C4-2B (cell line): ENCODE measurements around the gene EXOSC3.
A peak's percentile ranks its signal among the peaks of the same experiment; 100 is the strongest.
"Not testable (repeated sequence)": the region's sequence is repeated elsewhere in the genome, so short reads cannot be mapped to it uniquely, and the experiment has no call there.

Experiments
- H3K27ac ChIP-seq: fragments of 450-650 bp; 2 replicates; pipeline ENCODE4 v1.5.1; 2017
- CTCF ChIP-seq: fragments of 450-650 bp; conservative IDR thresholded peaks from 2 replicates; pipeline ENCODE4 v1.5.1; 2017; ENCODE audit warnings: mild to moderate bottlenecking
- ZFX ChIP-seq: fragments of 450-650 bp; IDR thresholded peaks from 2 replicates; pipeline ENCODE4 v1.6.1; 2017

EXOSC3 gene

GRCh38 chr9:37784616-37785483 lies at the start of gene EXOSC3:
Gene EXOSC3 (minus strand): TSS chr9:37785064. CDS start chr9:37785044, 20 bp downstream.
- H3K27ac ChIP-seq, result peak within 1 kb of the TSS; percentile 83
- TF ChIP-seq ZFX, result peak; percentile 87
- no peak for TF ChIP-seq CTCF

- TF ChIP-seq CTCF (no peak), ZFX (no peak)
- no peak overlapping the region for H3K27ac ChIP-seq
These were observed 42.8 kb upstream of the EXOSC3 start for GRCh38 chr9:37827483-37828165.

GRCh38 chr9:37825174-37825573 lies 40.3 kb upstream of the EXOSC3 start:
- not testable (repeated sequence) for H3K27ac ChIP-seq

- H3K27ac ChIP-seq, result no peak overlapping the region
- no peak for TF ChIP-seq CTCF
- no peak for TF ChIP-seq ZFX
These were observed 35.3 kb upstream of the EXOSC3 start for GRCh38 chr9:37820142-37820541.

GRCh38 chr9:37818849-37819248 lies 34.0 kb upstream of the EXOSC3 start:
- no peak overlapping the region for H3K27ac ChIP-seq

GRCh38 chr9:37812773-37813379 lies 28.0 kb upstream of the EXOSC3 start:
- no peak overlapping the region for H3K27ac ChIP-seq
- TF ChIP-seq ZFX, result no peak
- TF ChIP-seq CTCF, result no peak

More at GRCh38 chr9:37818849-37819248, 34.0 kb upstream of the EXOSC3 start:
- no peak for TF ChIP-seq CTCF
- no peak for TF ChIP-seq ZFX

GRCh38 chr9:37811906-37812476 lies 27.1 kb upstream of the EXOSC3 start:
- H3K27ac ChIP-seq, result no peak overlapping the region
- TF ChIP-seq CTCF (no peak), ZFX (no peak)

- not testable (repeated sequence) for H3K27ac ChIP-seq
These were observed 24.8 kb upstream of the EXOSC3 start for GRCh38 chr9:37809676-37810075.
